GM18502 (cell line): ENCODE results near the gene ASPHD2.

Experiments used
- ATAC-seq: cut with Tn5 transposase; IDR thresholded peaks from one replicate; pipeline ENCODE4 v1.9.1; 2021; ENCODE audit warnings: mild to moderate bottlenecking; ENCODE audit not compliant: unreplicated experiment, poor library complexity

ASPHD2 gene

DNA sequence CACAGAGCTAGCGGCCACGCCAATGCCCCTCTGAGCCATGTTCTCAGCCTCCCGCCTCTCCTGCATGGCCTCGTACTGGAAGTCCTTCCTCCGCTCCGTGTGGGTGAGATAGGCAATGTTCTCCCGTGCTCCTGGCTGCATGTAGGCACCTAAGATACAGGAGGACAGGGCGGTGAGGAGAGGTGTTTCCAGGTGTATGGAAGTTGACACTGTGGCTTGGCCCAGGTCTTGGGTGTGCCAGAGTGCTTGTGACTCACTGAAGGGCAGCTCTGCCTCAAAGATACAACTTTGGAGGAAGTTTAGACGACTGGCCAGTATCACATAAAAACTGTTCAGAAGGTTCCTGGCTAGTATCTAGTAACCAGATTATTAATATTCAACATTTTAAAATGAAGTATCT lies 63.2 kb downstream of the ASPHD2 start:
- ATAC-seq: no peak

GRCh38 chr22:26494506-26494905 lies 65.4 kb downstream of the ASPHD2 start:
- no peak for ATAC-seq
